Loucy (cell line): ENCODE measurements around the gene ZNF581.

Experiments used
- H2AFZ ChIP-seq: fragments of 200-600 bp; sonication (generic); 2 replicates; pipeline ENCODE4 v1.6.0; 2016; ENCODE audit warnings: antibody characterized with exemption, mild to moderate bottlenecking, low read length, moderate library complexity
- H3F3A ChIP-seq: fragments of 200-600 bp; 2 replicates; pipeline ENCODE4 v1.6.0; 2016; ENCODE audit warnings: antibody characterized with exemption, low read depth, mild to moderate bottlenecking
- H3K27me3 ChIP-seq: fragments of 200-600 bp; sonication (generic); 2 replicates; pipeline ENCODE4 v1.6.1; 2014; ENCODE audit warnings: low read length, mild to moderate bottlenecking; ENCODE audit not compliant: insufficient read depth, poor library complexity, severe bottlenecking
- H3K36me3 ChIP-seq: fragments of 200-600 bp; sonication (generic); 2 replicates; pipeline ENCODE4 v1.6.1; 2016; ENCODE audit warnings: low read length; ENCODE audit not compliant: insufficient read depth
- H3K4me1 ChIP-seq: fragments of 200-600 bp; sonication (generic); 2 replicates; pipeline ENCODE4 v1.5.1; 2014; ENCODE audit warnings: low read length, mild to moderate bottlenecking; ENCODE audit not compliant: insufficient read depth, poor library complexity, severe bottlenecking
- H3K4me2 ChIP-seq: fragments of 200-600 bp; sonication (generic); 2 replicates; pipeline ENCODE4 v1.6.0; 2014; ENCODE audit warnings: antibody characterized with exemption, low read length, low read depth, mild to moderate bottlenecking; ENCODE audit not compliant: poor library complexity, severe bottlenecking
- H3K4me3 ChIP-seq: fragments of 200-600 bp; sonication (generic); 2 replicates; pipeline ENCODE4 v1.5.1; 2014; ENCODE audit warnings: low read length, mild to moderate bottlenecking, mixed read lengths; ENCODE audit not compliant: poor library complexity, severe bottlenecking
- H3K79me2 ChIP-seq: fragments of 200-600 bp; sonication (generic); 2 replicates; pipeline ENCODE4 v1.6.1; 2014; ENCODE audit warnings: low read length; ENCODE audit not compliant: insufficient read depth
- H3K9ac ChIP-seq: fragments of 200-600 bp; sonication (generic); 2 replicates; pipeline ENCODE4 v1.6.0; 2014; ENCODE audit warnings: mild to moderate bottlenecking, low read depth, low read length, moderate library complexity; ENCODE audit not compliant: poor library complexity, severe bottlenecking
- H3K9me2 ChIP-seq: fragments of 200-600 bp; sonication (generic); replicated peaks from 2 replicates; pipeline ENCODE4 v1.6.1; 2016; ENCODE audit warnings: low read depth, low read length, mixed read lengths
- H3K9me3 ChIP-seq: fragments of 200-600 bp; sonication (generic); 2 replicates; pipeline ENCODE4 v1.6.1; 2014; ENCODE audit warnings: mild to moderate bottlenecking, antibody characterized with exemption, low read length, low read depth; ENCODE audit not compliant: insufficient read depth
- H4K20me1 ChIP-seq: fragments of 200-600 bp; sonication (generic); 2 replicates; pipeline ENCODE4 v1.6.0; 2014; ENCODE audit warnings: antibody characterized with exemption, low read length, mild to moderate bottlenecking; ENCODE audit not compliant: insufficient read depth, poor library complexity, severe bottlenecking
- CTCF ChIP-seq: fragments of 200-600 bp; sonication (generic); conservative IDR thresholded peaks from 2 replicates; pipeline ENCODE4 v1.5.1; 2014; ENCODE audit warnings: mild to moderate bottlenecking, antibody characterized with exemption, low read length
- EZH2phosphoT487 ChIP-seq: fragments of 200-600 bp; IDR thresholded peaks from 2 replicates; pipeline ENCODE4 v1.6.1; 2018; ENCODE audit warnings: antibody characterized with exemption, mild to moderate bottlenecking, moderate library complexity, borderline replicate concordance

ZNF581 gene

GRCh38 chr19:55611300-55611982 is 32.0 kb upstream of the ZNF581 start:
- TF ChIP-seq EZH2phosphoT487 (no peak), CTCF (no peak)
- peaks cover 52% of the 10 kb centered on the region for H3K79me2 ChIP-seq
- H3K36me3 ChIP-seq: peaks cover 4% of the 10 kb centered on the region; the same call in 1 of the 2 replicates

GRCh38 chr19:55611983-55612645 is 31.3 kb upstream of the ZNF581 start:
- peaks cover 11% of the 10 kb centered on the region for H3K4me1 ChIP-seq
- H3K9ac ChIP-seq: peak overlapping the region; percentile 12
- no peaks in the 10 kb centered on the region for H3F3A ChIP-seq
- no peaks in the 10 kb centered on the region for H3K9me2 ChIP-seq
- no peaks in the 10 kb centered on the region for H3K9me3 ChIP-seq
- H2AFZ ChIP-seq: no peak overlapping the region
- TF ChIP-seq CTCF (no peak), EZH2phosphoT487 (no peak)
- H4K20me1 ChIP-seq: peaks cover 21% of the 10 kb centered on the region
- H3K27me3 ChIP-seq: no peaks in the 10 kb centered on the region
- peaks cover 8% of the 10 kb centered on the region; the same call in 1 of the 2 replicates for H3K36me3 ChIP-seq
- H3K4me3 ChIP-seq: no peak overlapping the region
- no peak overlapping the region for H3K4me2 ChIP-seq
- H3K79me2 ChIP-seq: peaks cover 45% of the 10 kb centered on the region

More at GRCh38 chr19:55611300-55611982, 32.0 kb upstream of the ZNF581 start:
- no peaks in the 10 kb centered on the region for H3K9me3 ChIP-seq
- no peaks in the 10 kb centered on the region for H3K27me3 ChIP-seq
- H3K9ac ChIP-seq: peak overlapping the region; percentile 12
- H3K4me1 ChIP-seq: peaks cover 15% of the 10 kb centered on the region
- H3K4me2 ChIP-seq: no peak overlapping the region
- no peaks in the 10 kb centered on the region for H3K9me2 ChIP-seq
- H4K20me1 ChIP-seq: peaks cover 25% of the 10 kb centered on the region
- no peak overlapping the region for H3K4me3 ChIP-seq
- H2AFZ ChIP-seq: no peak overlapping the region
- H3F3A ChIP-seq: no peaks in the 10 kb centered on the region

- Histone ChIP-seq H3K9me2 (no peaks in the 10 kb centered on the region), H3K4me1 (peaks cover 5% of the 10 kb centered on the region), H3K4me3 (no peak overlapping the region), H3K36me3 (peaks cover 14% of the 10 kb centered on the region; the same call in 1 of the 2 replicates), H3F3A (no peaks in the 10 kb centered on the region), H4K20me1 (peaks cover 14% of the 10 kb centered on the region), H3K9me3 (no peaks in the 10 kb centered on the region), H3K4me2 (no peak overlapping the region), H3K9ac (no peak overlapping the region), H3K79me2 (peaks cover 33% of the 10 kb centered on the region), H3K27me3 (no peaks in the 10 kb centered on the region), H2AFZ (no peak overlapping the region)
- TF ChIP-seq EZH2phosphoT487 (no peak), CTCF (no peak)
These were observed 30.1 kb upstream of the ZNF581 start for GRCh38 chr19:55613396-55613795.
